NCI-H69 (cell line): ENCODE results near the gene RFPL2.
A peak's percentile ranks its signal among the peaks of the same experiment; 100 is the strongest.
"Not testable (repeated sequence)": the region's sequence is repeated elsewhere in the genome, so short reads cannot be mapped to it uniquely, and the experiment has no call there.

Source experiments
- DNase-seq: peaks from one replicate; lab custom pipeline; 2025; lab: John Stamatoyannopoulos, UW

Gene RFPL2

DNA sequence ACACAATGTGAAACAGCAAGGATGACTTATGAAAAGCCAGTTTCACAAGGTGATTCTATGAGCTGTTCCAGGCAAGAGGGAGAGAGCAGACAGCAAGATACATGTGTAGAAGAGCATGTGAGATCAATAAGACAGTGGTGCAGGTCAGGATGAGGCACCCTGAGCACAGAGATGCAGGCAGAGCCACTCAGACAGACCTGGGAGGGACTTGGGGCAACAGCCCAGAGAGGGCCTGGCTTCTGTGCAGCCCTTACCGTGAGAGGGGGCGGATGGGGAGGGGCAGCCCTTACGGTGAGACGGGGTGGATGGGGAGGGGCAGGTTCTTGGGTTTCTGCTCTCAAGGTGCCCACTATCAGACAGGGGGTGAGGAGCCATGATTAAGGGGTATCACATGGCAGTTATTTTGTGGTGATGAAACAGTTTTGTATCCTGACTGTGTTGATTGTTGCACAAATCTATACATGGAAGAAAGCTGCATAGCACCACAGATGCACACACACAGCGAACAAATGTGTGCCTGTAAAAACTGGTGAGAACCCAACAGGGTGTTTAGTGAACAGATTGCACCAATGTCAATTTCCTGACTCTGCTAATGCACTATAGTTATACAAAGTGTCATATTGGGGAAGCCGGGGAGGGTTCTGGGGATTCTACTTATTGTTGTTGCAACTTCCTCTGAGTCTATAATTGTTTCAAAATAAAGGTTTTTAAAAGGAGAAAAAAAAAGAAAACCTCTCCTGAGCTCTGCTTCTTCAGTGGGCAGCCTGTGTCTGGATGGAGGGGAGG, 40.6 kb downstream of the RFPL2 start:
- no peak for DNase-seq

DNA sequence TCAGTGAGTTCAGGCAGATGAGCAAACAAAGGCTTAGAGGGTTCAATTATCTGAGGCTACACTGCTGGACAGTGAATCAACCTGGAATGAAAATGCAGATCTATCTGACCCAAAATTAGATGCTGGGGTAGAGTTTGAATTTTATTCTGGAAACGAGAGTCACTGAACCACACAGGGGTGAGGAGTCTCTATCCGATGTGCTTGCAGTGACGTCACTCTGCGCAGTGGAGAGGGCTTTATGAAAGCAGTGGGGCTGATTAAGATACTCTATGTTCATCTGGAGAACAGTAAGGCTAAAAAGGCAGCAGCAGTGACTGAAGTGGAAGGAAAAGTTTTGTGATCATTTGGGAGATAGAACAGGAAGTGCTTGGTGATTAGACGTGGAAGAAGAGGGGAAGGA, 44.5 kb downstream of the RFPL2 start:
- not testable (repeated sequence) for DNase-seq

DNA sequence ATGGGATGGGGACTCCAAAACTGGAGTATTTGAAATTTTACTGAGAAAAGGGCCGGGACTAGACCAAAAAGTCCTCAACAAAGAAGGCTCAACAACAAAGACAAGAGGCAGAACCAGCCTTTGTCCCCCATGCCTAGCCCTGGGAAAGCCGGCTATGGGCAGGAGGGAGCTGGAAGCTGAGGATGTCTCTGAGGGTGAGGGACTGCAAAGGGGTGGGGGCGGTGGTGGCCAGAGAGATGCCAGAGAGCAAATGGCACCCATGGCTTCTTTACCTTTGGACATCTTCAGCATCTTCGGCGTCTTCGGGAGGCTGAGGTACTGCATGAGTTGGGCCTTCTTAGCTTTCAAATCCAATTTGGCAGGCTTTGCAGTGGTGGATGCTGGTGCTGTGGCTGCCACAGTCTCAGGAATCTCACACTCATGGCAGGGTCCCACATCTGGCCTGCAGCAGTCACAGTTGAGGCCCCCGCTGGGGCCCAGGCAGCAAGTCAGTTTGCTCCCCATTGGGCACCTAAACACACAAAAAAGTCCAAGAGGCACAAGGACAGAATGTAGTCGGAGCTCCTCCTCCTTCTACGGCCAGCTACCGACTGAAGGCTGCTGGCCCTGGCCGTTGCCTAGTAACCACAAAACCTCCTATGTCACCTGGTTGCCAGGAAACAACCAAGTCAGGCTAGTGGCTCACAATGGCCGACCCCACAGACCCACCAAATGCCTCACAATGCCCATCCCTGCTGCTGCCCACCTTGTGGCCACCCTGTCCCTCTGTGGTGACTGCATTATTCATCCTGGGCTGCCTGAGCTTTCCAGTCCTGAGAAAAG, 46.0 kb downstream of the RFPL2 start, which contains the start of gene C22orf42:
Gene C22orf42 (minus strand): TSS at position 592 of the 822 bp plus-strand sequence. CDS start 88 bp downstream, at position 504.
- DNase-seq, result no peak

DNA sequence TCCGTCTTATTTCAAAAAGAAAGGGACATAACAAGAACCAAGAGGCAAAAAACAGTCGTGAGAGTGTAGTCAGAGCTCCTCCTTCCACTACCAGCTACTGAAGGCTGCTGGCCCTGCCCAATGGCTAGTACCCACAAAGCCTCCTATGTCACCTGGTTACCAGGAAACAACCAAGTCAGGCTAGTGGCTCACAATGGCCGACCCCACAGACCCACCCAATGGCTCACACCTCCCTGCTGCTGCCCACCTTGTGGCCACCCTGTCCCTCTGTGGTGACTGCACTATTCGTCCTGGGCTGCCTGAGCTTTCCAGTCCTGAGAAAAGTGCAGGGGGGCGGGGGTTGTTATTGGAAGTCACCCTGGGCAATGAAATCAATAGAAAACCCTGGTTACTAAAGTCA, 47.2 kb downstream of the RFPL2 start:
- DNase-seq, result not testable (repeated sequence)

DNA sequence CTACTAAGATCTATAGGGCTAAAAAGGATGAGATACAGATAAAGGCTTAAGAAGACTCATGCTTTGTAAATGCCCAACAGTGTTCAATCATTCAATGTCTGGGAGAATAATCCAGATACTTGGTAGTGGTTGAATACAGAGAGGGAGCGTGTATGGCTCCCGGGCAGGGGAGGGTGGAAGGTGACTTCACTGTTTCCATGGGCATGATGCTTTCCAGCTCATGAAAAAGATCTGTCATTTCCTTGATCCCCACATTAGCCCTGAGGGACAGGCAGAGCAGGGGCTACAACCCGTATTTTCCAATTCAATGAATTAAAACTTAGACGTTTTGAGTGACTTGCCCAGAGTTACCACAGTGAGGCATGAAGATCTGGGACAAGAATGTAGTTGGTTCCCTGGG, 50.1 kb downstream of the RFPL2 start:
- not testable (repeated sequence) for DNase-seq

DNA sequence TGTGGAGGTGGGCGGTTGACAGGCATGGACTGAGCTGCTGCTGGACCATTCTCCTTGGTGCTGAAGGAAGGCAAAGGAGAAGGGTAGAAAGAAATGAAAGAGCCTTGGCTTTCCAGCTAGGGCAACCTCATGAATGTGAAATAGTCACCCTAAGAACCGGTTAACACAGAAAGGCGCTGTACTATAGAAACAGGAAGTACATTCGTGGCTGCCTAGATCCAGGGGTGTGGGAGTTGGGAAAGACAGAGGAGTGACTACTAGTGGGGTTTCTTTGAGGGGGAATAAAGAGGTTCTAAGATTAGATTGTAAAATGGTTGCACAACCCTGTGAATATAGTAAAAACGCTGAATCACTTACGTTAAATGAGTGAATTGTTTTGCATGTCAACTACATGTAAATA, 53.2 kb downstream of the RFPL2 start:
- not testable (repeated sequence) for DNase-seq

DNA sequence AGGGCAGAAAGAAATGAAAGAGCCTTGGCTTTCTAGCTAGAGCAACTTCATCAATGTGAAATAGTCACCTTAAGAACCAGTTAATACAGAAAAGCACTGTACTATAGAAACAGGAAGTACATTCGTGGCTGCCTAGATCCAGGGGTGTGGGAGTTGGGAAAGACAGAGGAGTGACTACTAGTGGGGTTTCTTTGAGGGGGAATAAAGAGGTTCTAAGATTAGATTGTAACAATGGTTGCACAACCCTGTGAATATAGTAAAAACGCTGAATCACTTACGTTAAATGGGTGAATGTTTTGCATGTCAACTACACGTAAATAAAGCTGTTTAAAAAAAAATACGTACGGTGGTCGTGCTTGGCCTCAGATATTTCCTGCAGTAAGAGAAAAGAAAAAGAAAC, 54.2 kb downstream of the RFPL2 start:
- not testable (repeated sequence) for DNase-seq

DNA sequence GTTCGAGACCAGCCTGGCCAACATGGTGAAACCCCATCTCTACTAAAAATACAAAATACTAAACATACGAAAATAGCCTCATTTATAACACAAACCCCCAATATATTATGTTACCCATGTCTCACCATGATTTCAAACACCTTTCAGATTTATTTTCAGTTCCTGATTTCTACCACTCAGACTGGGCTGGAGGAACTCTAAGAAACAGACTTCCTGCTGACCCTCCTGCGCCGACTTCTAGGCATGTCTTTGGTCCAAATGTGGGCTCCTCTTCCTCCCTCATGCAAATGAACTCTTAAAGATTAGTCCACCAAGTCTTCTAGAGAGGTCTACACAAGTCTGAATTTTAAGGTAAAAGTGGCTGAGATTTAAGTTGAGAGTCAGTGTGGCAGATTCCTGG, 56.5 kb downstream of the RFPL2 start:
- DNase-seq, result not testable (repeated sequence)

DNA sequence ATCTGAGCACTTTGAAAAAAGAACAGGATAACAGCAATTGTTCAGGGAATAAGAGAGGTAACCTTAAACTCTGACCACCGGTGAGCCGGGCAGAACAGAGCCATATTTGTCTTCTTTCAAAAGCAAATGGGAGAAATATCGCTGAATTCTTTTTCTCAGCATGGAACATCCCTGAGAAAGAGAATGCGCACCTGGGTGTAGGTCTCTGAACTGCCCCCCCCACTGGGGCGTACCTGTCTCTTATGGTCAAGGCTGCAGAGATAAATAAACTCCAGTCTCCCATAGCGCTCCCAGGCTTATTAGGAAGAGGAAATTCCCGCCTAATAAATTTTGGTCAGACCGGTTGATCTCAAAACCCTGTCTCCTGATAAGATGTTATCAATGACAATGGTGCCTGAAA, 57.7 kb downstream of the RFPL2 start:
- peak; percentile 69 for DNase-seq

DNA sequence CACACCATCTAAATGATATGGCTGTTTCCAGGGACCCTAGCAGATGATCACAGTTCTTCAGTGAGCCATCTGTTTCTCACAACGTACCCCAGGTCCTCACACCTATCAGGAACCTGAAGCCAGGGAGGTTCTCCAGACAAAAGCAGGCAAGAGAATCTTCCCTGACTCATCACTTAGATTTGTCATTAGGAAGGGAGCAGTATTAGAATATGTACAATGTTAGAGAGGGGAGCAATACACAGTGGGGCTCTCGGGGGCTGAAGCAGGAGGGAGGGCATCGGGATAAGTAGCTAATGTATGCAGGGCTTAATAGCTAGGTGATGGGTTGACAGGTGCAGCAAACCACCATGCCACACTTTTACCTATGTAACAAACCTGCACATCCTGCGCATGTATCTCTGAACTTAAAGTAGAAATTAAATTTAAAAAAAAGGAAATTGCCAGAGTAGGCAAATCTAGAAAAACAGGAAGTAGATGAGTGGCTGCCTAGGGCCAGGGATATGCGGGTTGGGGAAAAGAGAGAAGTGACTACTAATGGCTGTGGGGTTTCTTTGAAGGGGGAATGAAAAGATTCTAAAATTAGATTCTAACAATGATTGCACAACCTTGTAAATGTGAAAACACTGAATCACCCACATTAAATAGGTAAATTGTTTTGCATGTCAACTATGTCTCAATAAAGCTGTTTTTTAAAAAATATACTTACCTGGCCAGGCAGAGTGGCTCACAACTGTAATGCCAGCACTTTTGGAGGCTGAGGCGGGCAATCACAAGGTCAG, 60.2 kb downstream of the RFPL2 start:
- no peak for DNase-seq

DNA sequence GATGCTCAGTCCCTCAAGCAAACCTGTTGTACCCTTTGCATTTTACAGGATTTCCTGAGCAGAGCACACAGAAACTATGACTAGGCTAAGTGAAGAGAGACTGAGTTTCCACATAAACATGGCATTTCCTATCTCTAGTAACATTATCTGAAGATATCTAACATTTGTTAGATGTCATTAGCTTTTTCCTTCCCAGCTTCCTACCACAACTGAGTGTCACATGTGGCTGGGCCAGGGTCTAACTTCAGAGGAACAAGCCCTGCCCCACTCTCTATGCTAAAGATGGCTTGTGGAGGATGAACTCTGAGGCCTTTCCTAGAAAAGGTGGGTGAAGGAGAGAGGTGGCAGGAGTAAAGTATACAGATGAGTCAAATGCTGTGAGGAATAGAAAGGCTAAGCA, 62.3 kb downstream of the RFPL2 start:
- DNase-seq, result no peak

DNA sequence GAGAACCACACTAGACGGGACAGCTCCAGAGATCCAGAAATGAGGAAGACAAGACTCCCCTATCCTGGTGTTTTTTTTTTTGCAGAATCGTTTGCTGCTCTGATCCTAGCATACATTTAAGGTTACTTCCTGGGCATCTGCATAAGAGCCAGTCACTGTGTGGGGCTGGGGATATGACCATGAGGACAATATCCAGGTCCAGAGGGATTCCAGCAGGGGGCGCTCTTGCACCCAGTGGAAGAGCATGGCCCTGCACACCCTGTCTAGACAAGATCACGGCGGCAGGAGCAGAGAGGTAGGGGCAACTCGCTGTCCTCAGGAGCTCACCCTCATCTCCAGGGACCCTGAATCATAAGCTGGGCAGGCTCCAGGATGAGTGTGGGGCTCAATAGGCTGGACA, 64.2 kb downstream of the RFPL2 start:
- peak; percentile 39 for DNase-seq
